Breast epithelium (tissue), 3 donors: ENCODE results near the gene INPPL1.
"Not testable (repeated sequence)": the region's sequence is repeated elsewhere in the genome, so short reads cannot be mapped to it uniquely, and the experiment has no call there.

Source experiments
- POLR2A ChIP-seq: fragments of 450-650 bp; IDR thresholded peaks from one replicate; pipeline ENCODE4 v1.6.1; 2016; ENCODE audit warnings: antibody characterized with exemption, mild to moderate bottlenecking, moderate library complexity
- POLR2AphosphoS5 ChIP-seq, 3 donors: sonication (generic); formaldehyde crosslinking; IDR thresholded peaks; one replicate each; pipeline ENCODE4 v1.6.1; 2017; ENCODE audit warnings: antibody characterized with exemption in 3 of 3
- TF ChIP-seq, protein P1 (sequence below), 3 donors: fragments of 450-650 bp; IDR thresholded peaks; one replicate each; pipeline ENCODE4 v1.5.1; 2016 to 2017; ENCODE audit warnings: antibody characterized with exemption in 3 of 3, mild to moderate bottlenecking in 3 of 3, moderate library complexity in 3 of 3

DNA sequence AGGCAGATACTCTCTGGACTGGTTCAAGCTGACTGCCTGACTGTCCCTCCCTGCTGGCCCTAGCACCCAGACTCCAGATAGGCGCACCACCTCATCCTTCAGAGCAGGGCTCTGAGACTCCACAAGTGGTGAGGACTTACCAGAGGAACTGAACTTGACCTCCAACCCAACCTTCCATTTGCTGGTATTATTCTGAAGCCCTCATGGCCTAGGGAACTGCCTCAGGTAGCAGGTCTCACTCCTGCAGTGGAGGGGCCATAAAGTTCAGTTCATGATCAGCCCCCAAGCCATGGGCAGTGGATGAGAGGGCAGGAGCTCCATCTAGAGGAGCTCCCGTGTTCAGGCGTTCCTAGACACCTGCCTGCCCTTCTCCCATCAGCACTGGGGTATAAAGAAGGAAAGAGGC lies 43.0 kb upstream of the INPPL1 start:
- TF ChIP-seq, protein P1, sequence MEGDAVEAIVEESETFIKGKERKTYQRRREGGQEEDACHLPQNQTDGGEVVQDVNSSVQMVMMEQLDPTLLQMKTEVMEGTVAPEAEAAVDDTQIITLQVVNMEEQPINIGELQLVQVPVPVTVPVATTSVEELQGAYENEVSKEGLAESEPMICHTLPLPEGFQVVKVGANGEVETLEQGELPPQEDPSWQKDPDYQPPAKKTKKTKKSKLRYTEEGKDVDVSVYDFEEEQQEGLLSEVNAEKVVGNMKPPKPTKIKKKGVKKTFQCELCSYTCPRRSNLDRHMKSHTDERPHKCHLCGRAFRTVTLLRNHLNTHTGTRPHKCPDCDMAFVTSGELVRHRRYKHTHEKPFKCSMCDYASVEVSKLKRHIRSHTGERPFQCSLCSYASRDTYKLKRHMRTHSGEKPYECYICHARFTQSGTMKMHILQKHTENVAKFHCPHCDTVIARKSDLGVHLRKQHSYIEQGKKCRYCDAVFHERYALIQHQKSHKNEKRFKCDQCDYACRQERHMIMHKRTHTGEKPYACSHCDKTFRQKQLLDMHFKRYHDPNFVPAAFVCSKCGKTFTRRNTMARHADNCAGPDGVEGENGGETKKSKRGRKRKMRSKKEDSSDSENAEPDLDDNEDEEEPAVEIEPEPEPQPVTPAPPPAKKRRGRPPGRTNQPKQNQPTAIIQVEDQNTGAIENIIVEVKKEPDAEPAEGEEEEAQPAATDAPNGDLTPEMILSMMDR (IDR thresholded peaks at IDR 0.05), result not testable (repeated sequence)
- TF ChIP-seq POLR2AphosphoS5 (IDR thresholded peaks at IDR 0.05); POLR2A: not testable (repeated sequence)
